GM21367 (cell line): ENCODE measurements around the gene EFCAB12.
"Not testable (repeated sequence)": the region's sequence is repeated elsewhere in the genome, so short reads cannot be mapped to it uniquely, and the experiment has no call there.

Experiments
- ATAC-seq: cut with Tn5 transposase; IDR thresholded peaks from one replicate; pipeline ENCODE4 v1.9.1; 2021; ENCODE audit not compliant: unreplicated experiment

EFCAB12 gene

GRCh38 chr3:129371041-129371826, 57.2 kb downstream of the EFCAB12 start:
- no peak for ATAC-seq

DNA sequence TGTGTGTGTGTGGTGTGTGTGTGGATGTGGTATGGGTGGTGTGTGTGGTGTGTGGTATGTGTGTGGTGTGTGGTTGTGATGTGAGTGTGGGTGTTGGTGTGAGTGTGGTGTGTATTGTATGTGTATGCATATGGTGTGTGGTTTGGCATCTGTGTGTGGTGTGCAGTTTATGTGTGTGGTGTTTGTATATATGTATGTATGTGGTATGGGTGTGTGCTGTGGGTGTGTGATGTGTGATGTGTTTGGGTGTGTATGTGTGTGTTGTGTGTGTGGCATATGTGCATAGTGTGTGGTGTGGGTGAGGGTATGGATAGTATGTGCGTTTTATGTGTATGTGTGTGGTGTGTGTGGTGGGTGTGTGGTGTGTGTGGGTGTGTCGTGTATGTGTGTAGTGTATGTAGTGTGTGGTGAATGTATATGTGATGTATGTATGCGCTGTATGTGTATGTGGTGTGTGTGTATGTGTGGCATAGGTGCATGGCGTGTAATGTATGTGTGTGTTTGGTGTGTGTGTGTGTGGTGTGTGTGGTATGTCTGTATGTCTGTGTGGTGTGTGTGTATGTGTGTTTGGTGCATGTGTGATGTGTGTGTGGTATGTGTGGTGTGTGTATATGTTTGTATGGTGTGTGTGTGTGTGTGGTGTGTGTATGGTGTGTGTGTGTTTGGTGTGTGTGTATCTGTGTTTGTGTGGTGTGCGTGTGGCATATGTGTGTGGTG, 58.0 kb downstream of the EFCAB12 start:
- ATAC-seq: no peak

GRCh38 chr3:129369711-129370110, 58.7 kb downstream of the EFCAB12 start:
- no peak for ATAC-seq

GRCh38 chr3:129367821-129368220, 60.6 kb downstream of the EFCAB12 start:
- no peak for ATAC-seq

GRCh38 chr3:129366312-129366831, 62.1 kb downstream of the EFCAB12 start:
- no peak for ATAC-seq

DNA sequence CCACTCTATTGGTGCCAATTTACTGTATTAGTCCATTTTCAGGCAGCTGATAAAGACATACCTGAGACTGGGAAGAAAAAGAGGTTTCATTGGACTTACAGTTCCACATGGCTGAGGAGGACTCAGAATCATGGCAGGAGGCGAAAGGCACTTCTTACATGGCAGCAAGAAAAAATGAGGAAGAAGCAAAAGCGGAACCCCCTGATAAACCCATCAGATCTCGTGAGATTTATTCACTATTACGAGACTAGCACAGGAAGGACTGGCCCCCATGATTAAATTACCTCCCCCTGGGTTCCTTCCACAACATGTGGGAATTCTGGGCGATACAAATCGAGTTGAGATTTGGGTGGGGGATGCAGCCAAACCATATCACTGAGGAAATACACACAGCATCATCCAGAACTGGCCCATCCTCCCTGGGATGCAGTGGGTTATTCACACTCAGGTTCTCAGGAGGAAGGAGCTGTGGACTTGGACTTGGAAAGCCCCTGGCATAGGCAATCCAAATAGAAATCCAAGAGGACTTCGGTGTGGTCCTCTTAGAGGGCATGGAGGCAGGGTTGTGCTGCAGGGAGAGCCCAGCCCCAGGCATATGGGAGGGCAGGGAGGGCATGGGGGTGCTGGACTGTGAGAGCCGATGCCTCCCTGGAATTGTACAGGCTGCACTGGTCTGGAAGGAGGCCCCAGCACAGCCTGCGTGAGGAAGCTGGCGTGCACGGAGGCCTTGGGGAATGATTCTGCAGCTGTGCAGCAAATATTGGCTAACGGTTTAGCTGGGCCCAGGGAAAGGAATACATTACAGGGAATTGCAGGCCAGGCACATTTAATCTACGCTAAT, 62.9 kb downstream of the EFCAB12 start:
- ATAC-seq: no peak

- not testable (repeated sequence) for ATAC-seq
Measured at GRCh38 chr3:129364811-129365210, 63.6 kb downstream of the EFCAB12 start.

DNA sequence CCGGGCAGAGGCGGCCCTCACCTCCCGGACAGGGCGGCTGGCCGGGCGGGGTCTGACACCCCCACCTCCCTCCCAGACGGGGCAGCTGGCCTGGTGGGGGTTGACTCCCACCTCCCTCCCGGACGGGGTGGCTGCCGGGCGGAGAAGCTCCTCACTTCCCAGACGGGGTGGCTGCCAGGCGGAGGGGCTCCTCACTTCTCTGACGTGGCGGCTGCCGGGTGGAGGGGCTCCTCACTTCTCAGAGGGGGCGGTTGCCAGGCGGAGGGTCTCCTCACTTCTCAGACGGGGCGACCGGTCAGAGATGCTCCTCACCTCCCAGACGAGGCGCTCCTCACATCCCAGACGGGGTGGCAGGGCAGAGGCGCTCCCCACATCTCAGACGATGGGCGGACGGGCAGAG, 65.1 kb downstream of the EFCAB12 start:
- ATAC-seq: not testable (repeated sequence)

DNA sequence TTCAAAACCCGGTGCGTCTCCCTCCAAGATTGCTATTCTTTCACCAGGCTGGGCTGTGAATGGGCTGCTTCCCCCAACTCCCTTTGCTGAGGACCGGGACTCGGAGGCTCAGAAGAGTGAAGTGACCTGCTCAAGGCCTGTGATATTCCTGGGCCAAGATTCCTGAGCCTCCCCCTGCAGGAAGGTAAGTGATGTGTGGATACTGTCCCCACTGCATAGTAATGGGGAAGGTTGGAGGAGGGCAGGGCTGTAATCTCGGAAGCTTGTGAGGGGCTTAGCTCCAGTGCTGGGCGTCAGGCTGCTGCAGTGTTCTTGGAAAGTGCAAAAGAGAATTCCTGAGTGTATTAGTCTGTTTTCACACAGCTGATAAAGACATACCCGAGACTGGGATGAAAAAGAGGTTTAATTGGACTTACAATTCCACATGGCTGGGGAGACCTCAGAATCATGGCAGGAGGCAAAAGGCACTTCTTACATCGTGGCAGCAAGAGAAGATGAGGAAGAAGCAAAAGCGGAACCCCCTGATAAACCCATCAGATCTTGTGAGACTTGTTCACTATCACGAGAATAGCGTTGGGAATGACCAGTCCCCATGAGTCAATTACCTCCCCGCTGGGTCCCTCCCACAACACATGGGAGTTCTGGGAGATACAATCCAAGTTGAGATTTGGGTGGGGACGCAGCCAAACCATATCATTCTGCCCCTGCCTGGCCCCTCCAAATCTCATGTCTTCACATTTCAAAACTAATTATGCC, 67.6 kb downstream of the EFCAB12 start:
- ATAC-seq: no peak

- ATAC-seq: no peak
Measured at GRCh38 chr3:129360171-129360611, 68.2 kb downstream of the EFCAB12 start.

DNA sequence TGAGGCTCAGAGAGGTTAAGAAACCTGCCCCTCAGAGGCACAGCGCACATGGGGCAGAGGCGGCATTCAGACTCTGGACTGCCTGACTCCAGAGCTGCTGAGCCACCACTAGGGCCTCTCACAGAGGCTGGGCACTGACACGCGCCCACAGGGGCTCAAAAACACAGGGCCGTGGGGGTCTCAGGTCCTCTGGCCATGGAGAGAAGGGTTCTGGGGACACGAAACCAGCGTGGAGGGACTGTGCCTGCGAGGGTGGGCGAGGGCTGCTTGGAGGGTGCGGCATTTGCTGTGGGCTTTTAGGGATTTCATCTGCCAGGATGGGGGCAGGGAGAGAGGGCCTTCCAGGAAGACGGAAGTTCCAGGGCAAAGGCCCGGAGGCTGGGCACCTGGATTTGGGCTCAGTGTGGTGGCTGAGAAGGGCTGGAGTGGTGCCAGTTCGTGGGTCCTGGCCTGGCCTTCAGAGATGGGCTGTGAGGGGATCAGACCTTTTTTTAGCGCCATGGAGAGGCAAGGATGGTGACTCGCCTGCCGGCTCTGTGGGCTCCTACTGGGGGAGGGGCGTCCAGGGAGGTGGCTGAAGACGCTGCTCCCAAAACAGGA, 69.6 kb downstream of the EFCAB12 start:
- ATAC-seq: no peak

DNA sequence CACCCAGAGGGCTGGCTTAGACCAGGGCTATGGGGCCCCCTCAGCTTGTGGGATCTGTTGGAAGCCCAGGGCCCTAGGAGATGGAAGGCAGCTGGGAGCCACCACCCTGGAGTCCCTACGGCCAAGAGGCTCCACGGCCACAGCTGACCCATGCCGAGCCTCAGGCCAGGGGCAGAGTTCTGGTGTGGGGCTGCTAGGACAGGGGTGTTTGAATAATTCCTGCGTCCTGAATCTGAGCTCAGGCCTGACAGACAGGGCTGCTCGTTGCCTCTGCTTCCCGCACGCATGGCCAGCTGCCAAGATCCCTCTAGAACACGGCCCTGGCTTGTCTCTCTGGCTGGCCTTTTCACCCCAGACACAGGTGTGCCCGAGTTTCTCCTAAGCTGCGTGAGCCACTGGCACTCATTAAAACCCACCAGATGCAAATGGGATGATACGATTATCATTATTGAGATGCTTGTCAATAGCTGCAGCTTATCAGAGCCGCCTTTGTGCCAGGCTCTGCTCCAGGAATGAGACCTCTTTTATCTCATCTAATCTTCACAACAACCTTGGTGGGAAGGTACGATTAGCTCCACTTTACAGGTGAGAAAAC, 70.2 kb downstream of the EFCAB12 start:
- ATAC-seq: no peak

GRCh38 chr3:129357616-129358015, 70.8 kb downstream of the EFCAB12 start:
- ATAC-seq: no peak

DNA sequence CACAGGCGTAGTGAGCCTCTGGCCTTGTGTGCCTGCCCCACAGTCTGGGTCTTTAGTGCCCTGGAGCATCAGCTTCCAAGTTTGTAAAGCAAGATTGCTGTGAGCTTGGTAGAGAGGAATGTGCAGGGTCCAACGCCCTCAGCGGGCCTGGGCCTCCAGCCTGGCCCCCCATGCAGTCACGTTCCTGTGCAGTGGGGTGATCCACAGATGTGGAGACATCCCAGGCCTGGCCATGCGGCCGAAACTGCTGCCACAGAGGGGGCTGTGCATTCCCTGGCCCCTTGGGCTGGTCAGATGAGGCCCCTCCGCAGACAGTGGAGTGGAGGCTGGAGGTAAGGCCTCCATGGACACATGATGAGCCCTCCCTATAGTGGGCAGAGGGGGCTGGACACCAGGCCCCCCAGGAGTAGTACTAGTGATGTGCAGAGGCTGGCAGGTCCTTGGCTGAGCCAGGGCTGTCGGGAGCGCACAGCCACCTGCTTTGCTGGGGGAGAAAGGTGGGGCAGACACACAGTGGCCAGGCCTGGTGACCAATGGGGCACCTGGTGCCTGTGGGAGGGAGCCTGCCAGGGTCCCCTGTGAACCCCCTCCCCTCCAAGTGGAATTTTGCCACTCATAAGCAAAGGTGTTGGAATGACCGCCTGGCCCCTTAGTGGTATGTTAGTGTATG, 71.5 kb downstream of the EFCAB12 start:
- no peak for ATAC-seq

GRCh38 chr3:129353589-129353941, 74.9 kb downstream of the EFCAB12 start:
- no peak for ATAC-seq

DNA sequence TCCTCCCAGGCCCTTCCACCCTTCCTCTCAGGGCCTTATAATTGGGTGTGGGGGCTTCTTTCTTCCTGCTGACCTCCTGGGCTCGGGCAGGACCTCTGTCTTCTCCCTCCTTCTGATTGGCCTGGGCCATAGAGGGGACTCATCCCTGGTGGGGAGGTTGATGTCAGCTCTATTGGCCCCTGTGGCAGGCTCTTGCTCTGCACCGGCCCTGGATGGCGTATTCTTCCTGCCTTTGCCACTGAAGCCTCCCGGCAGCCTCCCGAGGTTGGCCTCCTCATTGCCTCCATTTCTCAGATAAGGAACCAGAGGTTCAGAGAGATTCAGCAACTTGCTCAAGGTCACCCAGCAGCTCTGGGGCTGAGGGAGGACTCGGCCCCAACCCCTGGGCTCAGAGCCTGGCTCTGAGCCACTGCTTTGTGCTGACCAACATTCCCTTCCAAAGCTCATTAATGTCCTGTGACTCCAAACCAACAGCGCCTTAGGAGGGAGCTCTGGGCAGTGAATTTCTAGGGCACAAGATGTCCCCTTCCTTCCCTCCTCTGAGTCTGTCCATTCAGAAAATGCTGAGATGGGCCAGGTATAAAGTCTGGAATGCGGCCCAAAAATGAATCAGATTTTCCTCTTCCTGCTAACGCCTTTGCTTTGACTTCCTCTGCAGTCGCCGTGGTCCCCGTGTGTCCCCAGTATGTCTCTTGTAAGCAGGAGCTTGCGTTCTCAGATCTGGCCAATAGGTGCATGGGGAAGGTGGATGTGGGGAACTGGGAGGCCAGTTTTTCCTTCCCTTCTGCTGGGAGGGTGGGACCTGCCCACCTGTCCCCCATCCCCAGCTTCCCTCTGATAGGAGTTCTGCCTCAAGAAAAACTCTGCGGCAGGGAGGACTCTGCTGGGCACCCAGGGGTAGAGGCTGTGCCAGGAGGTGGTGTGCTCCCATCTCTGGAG, 75.5 kb downstream of the EFCAB12 start:
- ATAC-seq: no peak

- no peak for ATAC-seq
Measured at GRCh38 chr3:129352045-129352444, 76.4 kb downstream of the EFCAB12 start.
